Endodermal cell (in vitro differentiated cells): ENCODE measurements around the gene CERS6. TPM values are rescaled to one million over a fixed set of nuclear protein-coding genes. Genes with fewer than 3 reads are reported as not detected.

Source experiments
- DNase-seq: peaks from one replicate; pipeline ENCODE4 v3.0.0-alpha.2; 2017
- H3K27ac ChIP-seq: 2 replicates; pipeline ENCODE4 v1.5.1; 2013; ENCODE audit warnings: mild to moderate bottlenecking, low read depth, low read length, moderate library complexity
- H3K27me3 ChIP-seq: 2 replicates; pipeline ENCODE4 v1.6.1; 2013; ENCODE audit warnings: mild to moderate bottlenecking, low read length, moderate library complexity; ENCODE audit not compliant: insufficient read depth, control insufficient read depth, poor library complexity, severe bottlenecking
- H3K36me3 ChIP-seq: 2 replicates; pipeline ENCODE4 v1.7.0; 2013; ENCODE audit warnings: mild to moderate bottlenecking, low read length, moderate library complexity; ENCODE audit not compliant: control insufficient read depth, insufficient read depth
- H3K4me1 ChIP-seq: one replicate; pipeline ENCODE4 v1.7.0; 2013; ENCODE audit warnings: low read length; ENCODE audit not compliant: control insufficient read depth, insufficient read depth
- H3K4me3 ChIP-seq: 2 replicates; pipeline ENCODE4 v1.5.1; 2013; ENCODE audit warnings: mild to moderate bottlenecking, low read length, moderate library complexity
- H3K9ac ChIP-seq: 2 replicates; pipeline ENCODE4 v1.6.1; 2013; ENCODE audit warnings: mild to moderate bottlenecking, low read length, moderate library complexity; ENCODE audit not compliant: poor library complexity, severe bottlenecking; ENCODE audit errors: extremely low read depth
- H3K9me3 ChIP-seq: 2 replicates; pipeline ENCODE4 v1.6.1; 2013; ENCODE audit warnings: mild to moderate bottlenecking, low read length, moderate library complexity; ENCODE audit not compliant: control insufficient read depth
- H3K27ac Mint-ChIP-seq: 2 replicates; pipeline ENCODE4 v1.8.0; 2020; ENCODE audit warnings: mixed read lengths
- H3K27me3 Mint-ChIP-seq: 2 replicates; pipeline ENCODE4 v1.8.0; 2021; ENCODE audit warnings: mild to moderate bottlenecking, mixed read lengths; ENCODE audit not compliant: insufficient read depth
- H3K36me3 Mint-ChIP-seq: 2 replicates; pipeline ENCODE4 v1.8.0; 2020; ENCODE audit warnings: low read depth, mixed read lengths
- H3K4me1 Mint-ChIP-seq: 2 replicates; pipeline ENCODE4 v1.8.0; 2020; ENCODE audit warnings: mixed read lengths
- H3K4me3 Mint-ChIP-seq: 2 replicates; pipeline ENCODE4 v1.8.0; 2020; ENCODE audit warnings: mild to moderate bottlenecking, moderate library complexity, mixed read lengths
- H3K9me3 Mint-ChIP-seq: 2 replicates; pipeline ENCODE4 v1.8.0; 2020; ENCODE audit warnings: mild to moderate bottlenecking, mixed read lengths
- WGBS, 2 experiments: methylation state at CpG; one replicate each; pipeline versions ENCODE4 v1.1.5 to v1.1.7; 2013; ENCODE audit warnings: missing lambda C conversion rate in 2 of 2, mixed read lengths in 1 of 2; ENCODE audit not compliant: insufficient coverage in 1 of 2, insufficient read length in 1 of 2; 5-methylcytosine and 5-hydroxymethylcytosine counted together
- total RNA-seq, 2 donors: library from RNA; stranded (reverse); fragmentation: NEBNext Ultra II Directional in 1 of 2; extraction: Animal tissue kit (Norgen Biotek cat#: 25700) in 1 of 2; gene quantifications; 2 replicates in 1 of 2; 3 replicates in 1 of 2; pipeline ENCODE4 v1.2.1, GENCODE V29; 2021
- TF ChIP-seq, protein P1 (sequence below): fragments of 200-600 bp; sonication (generic); conservative IDR thresholded peaks from 2 replicates; pipeline ENCODE4 v1.5.0; 2021; ENCODE audit warnings: antibody characterized with exemption, mild to moderate bottlenecking

CERS6 gene
- total RNA-seq, 2 donors from 2014 or later = 41.3 to 52.0 TPM

GRCh38 chr2:168519534-168520308 lies 63.6 kb downstream of the CERS6 start:
- 94 to 100% methylated on average over 2 to 5 of the region's 5 CpGs for WGBS, 2 experiments
- Histone ChIP-seq H3K27me3 (no peaks in the 10 kb centered on the region), H3K9me3 (no peaks in the 10 kb centered on the region), H3K27ac (no peak overlapping the region), H3K4me1 (peaks cover 12% of the 10 kb centered on the region), H3K36me3 (no peaks in the 10 kb centered on the region), H3K9ac (no peak overlapping the region), H3K4me3 (no peak overlapping the region)
- no peak for DNase-seq
- Mint-ChIP-seq H3K9me3 (no peaks in the 10 kb centered on the region), H3K27me3 (no peaks in the 10 kb centered on the region), H3K4me1 (peaks cover 33% of the 10 kb centered on the region), H3K4me3 (no peak overlapping the region), H3K36me3 (no peaks in the 10 kb centered on the region), H3K27ac (no peak overlapping the region)
- TF ChIP-seq, protein P1, sequence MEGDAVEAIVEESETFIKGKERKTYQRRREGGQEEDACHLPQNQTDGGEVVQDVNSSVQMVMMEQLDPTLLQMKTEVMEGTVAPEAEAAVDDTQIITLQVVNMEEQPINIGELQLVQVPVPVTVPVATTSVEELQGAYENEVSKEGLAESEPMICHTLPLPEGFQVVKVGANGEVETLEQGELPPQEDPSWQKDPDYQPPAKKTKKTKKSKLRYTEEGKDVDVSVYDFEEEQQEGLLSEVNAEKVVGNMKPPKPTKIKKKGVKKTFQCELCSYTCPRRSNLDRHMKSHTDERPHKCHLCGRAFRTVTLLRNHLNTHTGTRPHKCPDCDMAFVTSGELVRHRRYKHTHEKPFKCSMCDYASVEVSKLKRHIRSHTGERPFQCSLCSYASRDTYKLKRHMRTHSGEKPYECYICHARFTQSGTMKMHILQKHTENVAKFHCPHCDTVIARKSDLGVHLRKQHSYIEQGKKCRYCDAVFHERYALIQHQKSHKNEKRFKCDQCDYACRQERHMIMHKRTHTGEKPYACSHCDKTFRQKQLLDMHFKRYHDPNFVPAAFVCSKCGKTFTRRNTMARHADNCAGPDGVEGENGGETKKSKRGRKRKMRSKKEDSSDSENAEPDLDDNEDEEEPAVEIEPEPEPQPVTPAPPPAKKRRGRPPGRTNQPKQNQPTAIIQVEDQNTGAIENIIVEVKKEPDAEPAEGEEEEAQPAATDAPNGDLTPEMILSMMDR = no peak

DNA sequence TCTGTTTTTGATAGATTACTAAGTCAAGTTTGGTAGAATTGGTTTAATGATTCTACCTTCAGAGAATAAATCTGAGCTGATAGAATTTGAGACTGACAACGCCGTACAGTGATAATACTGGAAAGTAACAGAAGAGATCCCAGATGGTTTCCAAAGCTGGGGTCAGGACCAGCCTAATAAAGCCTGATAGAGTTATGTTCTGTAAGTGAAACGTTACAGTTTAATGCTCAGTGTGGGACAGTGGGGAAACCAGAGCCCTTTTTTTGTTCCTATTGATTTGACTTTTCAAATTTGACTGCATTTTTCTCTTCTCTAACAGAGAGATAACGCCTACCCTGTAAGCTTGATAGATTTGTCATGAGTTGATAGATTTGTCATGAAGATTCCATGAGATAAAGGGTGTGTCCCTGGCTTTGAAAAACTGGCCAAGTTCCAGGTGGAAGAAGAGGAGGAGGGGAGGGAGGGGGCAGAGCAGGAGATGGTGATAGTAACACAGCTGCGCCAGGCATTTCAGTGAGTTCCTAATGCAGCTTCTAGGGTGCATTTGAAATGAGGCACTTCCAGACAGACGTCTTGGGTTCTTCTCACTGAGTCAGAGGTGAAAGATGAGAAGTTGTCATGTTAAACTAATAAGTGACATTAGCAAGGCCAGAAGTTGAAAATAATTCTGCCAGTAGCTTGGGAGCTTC lies 65.1 kb downstream of the CERS6 start:
- H3K4me1 ChIP-seq = peaks cover 15% of the 10 kb centered on the region
- H3K27me3 Mint-ChIP-seq = no peaks in the 10 kb centered on the region
- H3K4me3 Mint-ChIP-seq = no peak overlapping the region
- no peak overlapping the region for H3K27ac ChIP-seq
- no peak overlapping the region for H3K9ac ChIP-seq
- TF ChIP-seq, protein P1 = no peak
- no peaks in the 10 kb centered on the region for H3K36me3 Mint-ChIP-seq
- no peaks in the 10 kb centered on the region for H3K9me3 ChIP-seq
- peaks cover 43% of the 10 kb centered on the region for H3K4me1 Mint-ChIP-seq
- 83 to 85% methylated on average over 4 to 6 of the region's 6 CpGs for WGBS, 2 experiments
- no peak overlapping the region for H3K4me3 ChIP-seq
- no peaks in the 10 kb centered on the region for H3K9me3 Mint-ChIP-seq
- no peaks in the 10 kb centered on the region for H3K27me3 ChIP-seq
- DNase-seq = no peak
- no peak overlapping the region for H3K27ac Mint-ChIP-seq
- H3K36me3 ChIP-seq = no peaks in the 10 kb centered on the region

DNA sequence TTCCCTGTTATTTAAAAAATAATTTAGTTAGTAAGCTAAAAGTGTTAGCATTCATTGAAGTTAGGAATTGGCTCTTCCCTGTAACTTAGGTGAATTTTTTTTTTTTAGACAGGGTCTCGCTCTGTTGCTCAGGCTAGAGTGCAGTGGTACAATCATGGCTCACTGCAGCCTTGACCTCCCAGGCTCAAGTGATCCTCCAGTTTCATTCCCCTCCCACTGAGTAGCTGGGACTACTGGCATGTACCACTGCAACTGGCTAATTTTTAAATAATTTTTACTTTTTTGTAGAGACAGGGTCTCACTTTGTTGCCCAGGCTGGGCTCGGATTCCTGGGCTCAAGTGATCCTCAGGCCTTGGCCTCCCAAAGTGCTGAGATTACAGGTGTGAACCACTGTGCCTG lies 66.4 kb downstream of the CERS6 start:
- Histone ChIP-seq H3K4me1 (peaks cover 15% of the 10 kb centered on the region), H3K27ac (no peak overlapping the region), H3K27me3 (no peaks in the 10 kb centered on the region), H3K36me3 (no peaks in the 10 kb centered on the region), H3K9ac (no peak overlapping the region), H3K4me3 (no peak overlapping the region), H3K9me3 (peaks cover 3% of the 10 kb centered on the region)
- Mint-ChIP-seq H3K4me1 (peaks cover 48% of the 10 kb centered on the region), H3K27me3 (no peaks in the 10 kb centered on the region), H3K27ac (no peak overlapping the region), H3K9me3 (no peaks in the 10 kb centered on the region), H3K4me3 (no peak overlapping the region), H3K36me3 (no peaks in the 10 kb centered on the region)
- TF ChIP-seq, protein P1 = no peak
- WGBS, 2 experiments = 92 to 100% methylated on average over 2 of the region's 2 CpGs
- DNase-seq = no peak
